ENCODE measurements around the gene RHOBTB3. TPM values are rescaled to one million over a fixed set of nuclear protein-coding genes. Genes with fewer than 3 reads are reported as not detected.
A peak's percentile ranks its signal among the peaks of the same experiment; 100 is the strongest.

Gene RHOBTB3
- total and polyA plus RNA-seq, 8 donors = 26.5 to 93.0 (median 64.1) TPM

DNA sequence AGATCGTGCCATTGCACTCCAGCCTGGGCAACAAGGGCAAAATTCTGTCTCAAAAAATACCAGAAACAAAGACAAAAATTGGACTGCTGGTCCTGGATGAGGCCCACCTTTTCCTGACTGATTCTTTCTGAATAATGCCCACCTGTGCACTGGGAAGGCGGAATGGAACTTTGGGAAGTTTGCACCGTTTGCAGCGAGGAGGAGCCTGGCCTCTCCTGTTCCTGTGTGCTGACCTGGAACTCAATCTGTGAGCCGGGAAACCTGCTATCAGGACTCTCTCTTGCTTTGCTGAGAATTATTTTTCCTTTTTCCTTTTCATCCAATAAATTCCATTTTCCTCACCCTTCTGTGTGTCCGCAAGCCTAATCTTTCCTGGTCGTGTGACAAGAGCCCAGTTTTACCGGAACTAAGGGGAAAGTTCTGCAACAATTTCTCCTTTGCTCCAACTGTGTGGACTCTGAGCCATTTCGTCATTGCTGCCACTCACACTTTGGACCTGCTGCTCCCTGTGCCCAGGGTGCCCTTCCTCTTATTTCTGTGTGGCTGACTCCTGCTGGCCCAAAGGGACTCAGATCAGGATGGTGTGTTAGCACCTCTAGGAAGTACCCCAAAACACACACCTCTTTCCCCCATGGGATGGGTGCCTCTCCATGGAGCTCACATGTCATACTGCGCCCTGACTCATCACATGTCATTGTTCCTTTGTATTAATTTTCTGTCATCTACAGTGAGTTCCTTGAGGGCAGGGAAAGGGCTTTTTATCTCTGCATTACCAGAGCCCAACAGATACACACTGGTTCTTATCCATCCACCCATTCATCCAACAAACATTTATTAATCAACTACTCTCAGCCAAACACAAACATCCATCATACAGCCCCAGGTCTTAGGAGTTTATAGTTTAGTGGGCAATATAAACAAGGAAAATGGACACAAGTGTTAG is 96.1 kb downstream of the RHOBTB3 start:
- H3K4me1 ChIP-seq = peaks cover 12 to 59% of the 10 kb centered on the region in 2 donors
- no peaks in the 10 kb centered on the region for H3K27me3 ChIP-seq
- H3K4me3 ChIP-seq = no peak overlapping the region
- no peaks in the 10 kb centered on the region for H3K36me3 ChIP-seq
- intact Hi-C loops (cut with DNase I) = no loop called here
- no peak for DNase-seq
- H3K9me3 ChIP-seq = no peaks in the 10 kb centered on the region
- TF ChIP-seq CTCF (IDR thresholded peaks at IDR 0.05) = no peak
- peak overlapping the region in 1 of 2 donors; percentile 61 for H3K27ac ChIP-seq
- ATAC-seq = no peak

GRCh38 chr5:95827892-95828246 is 96.7 kb downstream of the RHOBTB3 start:
- Histone ChIP-seq H3K27me3 (no peaks in the 10 kb centered on the region), H3K27ac (peak overlapping the region in 1 of 2 donors; percentile 61), H3K4me3 (no peak overlapping the region), H3K36me3 (no peaks in the 10 kb centered on the region), H3K9me3 (no peaks in the 10 kb centered on the region), H3K4me1 (peaks cover 11 to 60% of the 10 kb centered on the region in 2 donors)
- intact Hi-C loops (cut with DNase I) = no loop called here
- no peak for DNase-seq
- ATAC-seq = no peak
- no peak for TF ChIP-seq CTCF (IDR thresholded peaks at IDR 0.05)

- no peaks in the 10 kb centered on the region for H3K9me3 ChIP-seq
- no peaks in the 10 kb centered on the region for H3K36me3 ChIP-seq
- TF ChIP-seq CTCF (IDR thresholded peaks at IDR 0.05) = no peak
- H3K4me3 ChIP-seq = no peak overlapping the region
- ATAC-seq (no peak), DNase-seq (no peak)
- H3K27ac ChIP-seq = no peak overlapping the region
- intact Hi-C loops (cut with DNase I) = no loop called here
- H3K27me3 ChIP-seq = no peaks in the 10 kb centered on the region
- peaks cover 6 to 53% of the 10 kb centered on the region in 2 donors for H3K4me1 ChIP-seq
Measured at GRCh38 chr5:95830226-95830625, 99.1 kb downstream of the RHOBTB3 start.

DNA sequence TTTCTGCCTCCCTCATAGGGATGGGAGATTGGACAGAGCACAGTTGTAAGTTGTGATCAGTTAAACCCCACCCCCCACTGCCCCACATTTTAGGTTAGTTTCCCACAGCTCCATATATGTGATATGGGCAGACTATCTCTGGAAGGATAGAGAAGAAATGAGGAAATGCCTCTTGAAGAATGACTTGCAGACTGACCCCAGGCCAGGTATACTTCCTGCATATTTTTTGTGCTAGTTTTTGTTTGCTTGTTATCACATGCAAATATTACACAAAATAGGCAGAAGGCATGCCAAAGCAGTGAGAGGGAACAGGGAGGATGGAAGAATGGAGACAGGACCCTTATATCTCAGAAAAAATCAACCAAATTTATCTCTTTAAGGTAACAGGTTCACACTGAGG is 101.5 kb downstream of the RHOBTB3 start:
- intact Hi-C loops (cut with DNase I) = no loop called here
- Histone ChIP-seq H3K4me1 (peaks cover 19 to 48% of the 10 kb centered on the region in 2 donors), H3K36me3 (no peaks in the 10 kb centered on the region), H3K27me3 (no peaks in the 10 kb centered on the region), H3K9me3 (no peaks in the 10 kb centered on the region), H3K4me3 (no peak overlapping the region), H3K27ac (peak overlapping the region in 1 of 2 donors; percentile 28)
- no peak for ATAC-seq
- no peak for DNase-seq
- TF ChIP-seq CTCF (IDR thresholded peaks at IDR 0.05) = no peak

GRCh38 chr5:95835682-95836385 is 104.7 kb downstream of the RHOBTB3 start:
- H3K9me3 ChIP-seq = no peaks in the 10 kb centered on the region
- intact Hi-C loops (cut with DNase I) = no loop called here
- ATAC-seq (peak; percentile 5), DNase-seq (no peak)
- H3K36me3 ChIP-seq = no peaks in the 10 kb centered on the region
- H3K4me1 ChIP-seq = peaks cover 19 to 61% of the 10 kb centered on the region in 2 donors
- H3K4me3 ChIP-seq = peak overlapping the region; percentile 46 to 52
- no peak for TF ChIP-seq CTCF (IDR thresholded peaks at IDR 0.05)
- no peaks in the 10 kb centered on the region for H3K27me3 ChIP-seq
- H3K27ac ChIP-seq = peak overlapping the region; percentile 93 to 94
